A673 (cell line): ENCODE measurements around the gene LRRC36. TPM values are rescaled to one million over a fixed set of nuclear protein-coding genes. Genes with fewer than 3 reads are reported as not detected.
"Not testable (repeated sequence)": the region's sequence is repeated elsewhere in the genome, so short reads cannot be mapped to it uniquely, and the experiment has no call there.

Source experiments
- BruUV-seq: library from RNA; stranded (reverse); fragments of 400-500 nt; replicated peaks from 2 replicates; lab custom pipeline; 2021; lab: Mats Ljungman, UMichigan
- CTCF ChIA-PET: fragments of 300-600 bp; sonication (Branson Sonifier 250); formaldehyde crosslinking; loops from one replicate; lab custom pipeline; 2022; ENCODE audit warnings: antibody characterized with exemption; lab: Charles Lee
- POLR2A ChIA-PET: fragments of 300-600 bp; sonication (Branson Sonifier 250); formaldehyde crosslinking; loops from one replicate; lab custom pipeline; 2022; ENCODE audit warnings: antibody characterized with exemption; ENCODE audit not compliant: low non-redundant PET; lab: Charles Lee
- DNase-seq: peaks from one replicate; pipeline ENCODE4 v3.0.0-alpha.2; 2015; ENCODE audit warnings: low spot score
- H3K27ac ChIP-seq: fragments of 200-600 bp; sonication (generic); 2 replicates; pipeline ENCODE4 v1.5.1; 2016; ENCODE audit warnings: mixed run types, low read depth, mild to moderate bottlenecking, mixed read lengths, antibody characterized with exemption, low read length; ENCODE audit not compliant: poor library complexity, severe bottlenecking
- H3K27me3 ChIP-seq: fragments of 200-600 bp; sonication (generic); replicated peaks from 2 replicates; pipeline ENCODE4 v1.6.1; 2017; ENCODE audit warnings: mixed run types, low read depth, mild to moderate bottlenecking, mixed read lengths, antibody characterized with exemption, low read length; ENCODE audit not compliant: insufficient read depth, poor library complexity
- H3K36me3 ChIP-seq: fragments of 200-600 bp; sonication (generic); 2 replicates; pipeline ENCODE4 v1.6.1; 2016; ENCODE audit warnings: mixed run types, mild to moderate bottlenecking, mixed read lengths, antibody characterized with exemption, low read length; ENCODE audit not compliant: insufficient read depth, poor library complexity, severe bottlenecking
- H3K4me1 ChIP-seq: fragments of 200-600 bp; sonication (generic); 2 replicates; pipeline ENCODE4 v1.6.1; 2017; ENCODE audit warnings: mixed run types, mild to moderate bottlenecking, mixed read lengths, antibody characterized with exemption, low read length; ENCODE audit not compliant: insufficient read depth, poor library complexity, severe bottlenecking
- H3K4me3 ChIP-seq: fragments of 200-600 bp; sonication (generic); 2 replicates; pipeline ENCODE4 v1.5.1; 2016; ENCODE audit warnings: low read depth, mixed run types, mild to moderate bottlenecking, mixed read lengths, low read length; ENCODE audit not compliant: poor library complexity, severe bottlenecking
- H3K9me3 ChIP-seq: fragments of 200-600 bp; sonication (generic); 2 replicates; pipeline ENCODE4 v1.6.1; 2016; ENCODE audit warnings: mixed run types, low read depth, mild to moderate bottlenecking, mixed read lengths, antibody characterized with exemption, low read length; ENCODE audit not compliant: poor library complexity, severe bottlenecking
- CTCF ChIP-seq: fragments of 300-800, 200-600 bp; sonication (generic); conservative IDR thresholded peaks from 2 replicates; pipeline ENCODE4 v1.5.1; 2017; ENCODE audit warnings: low read depth, mild to moderate bottlenecking, antibody characterized with exemption, low read length, moderate library complexity, mixed read lengths
- EZH2 ChIP-seq: fragments of 200-600 bp; sonication (generic); IDR thresholded peaks from 2 replicates; pipeline ENCODE4 v1.6.1; 2017; ENCODE audit warnings: borderline replicate concordance, low read depth, mild to moderate bottlenecking, mixed read lengths, antibody characterized with exemption, low read length; ENCODE audit not compliant: poor library complexity, severe bottlenecking
- intact Hi-C: fragments of 100-400 bp; cut with micrococcal nuclease; formaldehyde crosslinking; loops from one replicate; pipeline ENCODE4 v1.10.0; 2022; ENCODE audit not compliant: unreplicated experiment
- total RNA-seq: library from RNA; stranded (reverse); gene quantifications from 2 replicates; pipeline ENCODE4 v1.2.3, GENCODE V29; 2021

The LRRC36 gene
- total RNA-seq, 1 experiment from 2014 or later = not detected

DNA sequence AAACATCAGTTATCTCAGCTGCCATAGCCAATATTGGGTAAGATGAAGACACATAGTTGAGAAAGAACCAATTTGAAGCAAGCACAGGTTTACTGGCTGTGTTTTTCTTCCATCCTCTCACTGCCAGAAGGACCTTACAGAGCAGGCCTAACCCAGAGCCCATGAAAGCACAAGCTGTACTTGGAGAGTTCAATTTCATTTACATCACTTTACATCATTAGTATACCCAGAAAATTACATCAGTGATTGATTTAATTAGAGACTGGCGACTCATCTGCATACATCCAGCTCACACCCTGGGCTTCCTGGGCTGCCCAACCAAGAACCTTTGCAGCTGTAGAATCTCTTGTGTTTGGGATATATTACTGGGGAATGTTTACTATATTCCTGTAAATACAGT, 23.7 kb downstream of the LRRC36 start:
- POLR2A ChIA-PET = no interaction called here
- no peak overlapping the region for H3K4me3 ChIP-seq
- intact Hi-C loops = no loop called here

DNA sequence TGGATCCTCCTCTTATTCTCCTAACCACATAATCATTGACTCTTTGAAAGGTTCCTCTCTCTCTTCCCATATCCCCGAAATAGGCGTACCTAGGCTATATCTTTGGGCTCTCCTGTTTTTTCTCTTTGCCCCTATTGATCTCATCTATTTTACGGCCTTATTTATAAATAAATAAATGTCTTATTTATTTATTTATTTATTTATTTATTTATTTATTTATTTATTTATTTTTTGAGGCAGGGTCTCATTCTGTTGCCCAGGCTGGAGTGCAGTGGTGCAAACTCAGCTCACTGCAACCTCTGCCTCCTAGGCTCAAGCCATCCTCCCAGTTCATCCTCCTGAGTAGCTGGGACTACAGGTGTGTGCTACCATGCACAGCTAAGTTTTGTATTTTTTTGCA, 25.8 kb downstream of the LRRC36 start:
- BruUV-seq, H3K4me3 ChIP-seq, DNase-seq, POLR2A ChIA-PET, H3K4me1 ChIP-seq, intact Hi-C loops, H3K27ac ChIP-seq, H3K27me3 ChIP-seq, H3K36me3 ChIP-seq, H3K9me3 ChIP-seq, CTCF ChIA-PET: not testable (repeated sequence)

More for the DNA sequence above, 23.7 kb downstream of the LRRC36 start:
- no peaks in the 10 kb centered on the region for H3K27me3 ChIP-seq
- no peaks in the 10 kb centered on the region for H3K4me1 ChIP-seq
- TF ChIP-seq CTCF (no peak), EZH2 (no peak)
- no peak for DNase-seq
- H3K36me3 ChIP-seq = no peaks in the 10 kb centered on the region
- no TSS peak for BruUV-seq
- CTCF ChIA-PET = no interaction called here
- H3K9me3 ChIP-seq = no peaks in the 10 kb centered on the region
- H3K27ac ChIP-seq = no peak overlapping the region

DNA sequence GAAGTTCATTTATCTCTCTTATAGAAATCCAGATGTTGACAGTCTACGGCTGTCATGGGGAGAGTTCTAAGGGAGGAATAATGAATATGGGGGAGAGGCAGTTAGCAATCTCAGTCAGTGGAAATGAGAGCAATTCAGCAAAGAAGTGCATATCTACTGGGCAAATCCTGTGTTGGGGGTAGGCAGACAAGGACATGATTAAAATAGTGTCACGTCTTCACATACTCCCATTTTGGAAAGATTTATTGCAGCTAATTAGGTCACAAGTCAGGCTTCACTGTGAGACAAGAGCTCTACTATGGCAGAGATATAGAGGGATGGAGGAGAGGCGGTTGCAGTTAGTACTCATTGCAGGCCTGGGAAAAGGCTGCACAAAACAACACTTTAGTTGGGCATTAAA, 29.8 kb downstream of the LRRC36 start:
- no peak for TF ChIP-seq EZH2
- no peak for TF ChIP-seq CTCF
- intact Hi-C loops = no loop called here

DNA sequence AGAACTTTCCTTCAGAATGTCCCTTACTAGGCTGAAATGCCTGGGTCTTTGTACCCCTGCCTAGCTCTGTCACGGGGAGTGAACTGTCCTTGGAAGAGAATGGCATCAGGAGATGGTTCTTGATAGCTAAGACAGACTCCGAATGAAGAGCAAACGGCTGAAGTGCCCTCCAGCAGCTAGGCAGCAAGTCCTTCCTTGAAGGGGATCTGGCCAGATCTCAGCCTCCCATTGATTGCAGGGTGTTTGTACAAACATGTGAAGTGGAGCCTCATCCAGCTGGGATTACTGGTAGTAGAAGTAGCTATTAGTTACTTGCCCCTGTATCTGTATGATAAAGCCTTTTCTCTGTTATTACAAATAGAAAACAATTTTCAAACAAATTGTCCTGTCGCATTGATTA, 30.9 kb downstream of the LRRC36 start:
- Histone ChIP-seq H3K9me3 (no peaks in the 10 kb centered on the region), H3K4me1 (no peaks in the 10 kb centered on the region), H3K27me3 (no peaks in the 10 kb centered on the region), H3K4me3 (no peak overlapping the region), H3K36me3 (no peaks in the 10 kb centered on the region), H3K27ac (no peak overlapping the region)
- DNase-seq = no peak
- TF ChIP-seq EZH2 (no peak), CTCF (no peak)
- intact Hi-C loops = no loop called here
- BruUV-seq = no TSS peak
- ChIA-PET POLR2A (no interaction called here), CTCF (interaction anchor here (0.6 kb wide), 1 partner anchor 36 kb away, joined by 3 read pairs; the partner anchor contains the start of gene TPPP3)

More for the DNA sequence above, 29.8 kb downstream of the LRRC36 start:
- H3K4me1 ChIP-seq = no peaks in the 10 kb centered on the region
- no peak overlapping the region for H3K27ac ChIP-seq
- no peaks in the 10 kb centered on the region for H3K27me3 ChIP-seq
- DNase-seq = no peak
- ChIA-PET CTCF (no interaction called here), POLR2A (no interaction called here)
- no peaks in the 10 kb centered on the region for H3K36me3 ChIP-seq
- BruUV-seq = no TSS peak
- no peaks in the 10 kb centered on the region for H3K9me3 ChIP-seq
- H3K4me3 ChIP-seq = no peak overlapping the region

DNA sequence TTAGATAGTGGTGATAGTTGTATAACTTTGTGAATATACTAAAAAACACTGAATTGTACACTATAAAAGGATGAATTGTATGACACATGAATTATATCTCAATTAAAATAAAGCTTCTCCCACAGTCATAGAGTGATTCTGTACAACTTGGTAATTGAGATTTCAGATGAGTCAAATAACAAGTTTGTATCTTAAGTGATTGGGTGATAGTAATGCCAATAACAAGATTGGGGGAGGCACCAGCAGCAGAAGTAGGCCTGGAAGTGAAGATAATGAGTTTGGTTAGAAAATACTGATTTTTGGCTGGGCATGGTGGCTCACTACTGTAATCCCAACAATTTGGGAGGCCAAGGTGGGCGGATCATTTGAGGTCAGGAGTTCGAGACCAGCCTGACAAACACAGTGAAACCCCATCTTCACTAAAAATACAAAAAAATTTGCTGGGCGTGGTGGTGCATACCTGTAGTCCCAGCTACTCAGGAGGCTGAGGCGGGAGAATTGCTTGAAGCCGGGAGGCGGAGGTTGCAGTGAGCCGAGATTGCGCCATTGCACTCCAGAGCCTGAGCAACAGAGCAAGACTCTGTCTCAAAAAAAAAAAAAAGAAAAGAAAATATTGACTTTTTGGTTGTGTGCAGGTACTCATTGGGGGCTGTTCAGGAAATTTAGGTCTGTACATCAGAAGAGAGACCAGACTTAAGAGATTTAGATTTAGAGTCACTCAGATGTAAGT, 33.1 kb downstream of the LRRC36 start:
- H3K4me3 ChIP-seq, POLR2A ChIA-PET, H3K4me1 ChIP-seq, BruUV-seq, H3K36me3 ChIP-seq, intact Hi-C loops, DNase-seq, H3K9me3 ChIP-seq, H3K27ac ChIP-seq: not testable (repeated sequence)
- CTCF ChIA-PET = interaction anchor here (0.7 kb wide), 1 partner anchor 78 kb away, joined by 6 read pairs; no protein-coding TSS in a partner anchor
- H3K27me3 ChIP-seq = peaks cover 13% of the 10 kb centered on the region
